PC-9 (cell line): ENCODE data around the gene XKR7. TPM values are rescaled to one million over a fixed set of nuclear protein-coding genes. Genes with fewer than 3 reads are reported as not detected.
"Not testable (repeated sequence)": the region's sequence is repeated elsewhere in the genome, so short reads cannot be mapped to it uniquely, and the experiment has no call there.

Experiments
- BruUV-seq: library from RNA; stranded (reverse); fragments of 400-500 nt; replicated peaks from 2 replicates; lab custom pipeline; 2021; lab: Mats Ljungman, UMichigan
- CTCF ChIA-PET: fragments of 300-600 bp; sonication (Branson Sonifier 250); formaldehyde crosslinking; loops from one replicate; lab custom pipeline; 2022; ENCODE audit warnings: antibody characterized with exemption; lab: Charles Lee
- POLR2A ChIA-PET: fragments of 300-600 bp; sonication (Branson Sonifier 250); formaldehyde crosslinking; loops from one replicate; lab custom pipeline; 2022; ENCODE audit warnings: antibody characterized with exemption; ENCODE audit not compliant: unreplicated experiment; lab: Charles Lee
- DNase-seq, 2 experiments: peaks; one replicate each; pipeline versions ENCODE4 v3.0.0 to v3.0.0-alpha.2; 2015 to 2022; ENCODE audit warnings: mixed read lengths in 1 of 2
- H2AFZ ChIP-seq: fragments of 200-600 bp; sonication (generic); 2 replicates; pipeline ENCODE4 v1.8.1; 2017; ENCODE audit warnings: antibody characterized with exemption
- H3F3A ChIP-seq: fragments of 200-600 bp; sonication (generic); 2 replicates; pipeline ENCODE4 v1.8.1; 2017; ENCODE audit warnings: antibody characterized with exemption, mild to moderate bottlenecking, low read depth; ENCODE audit not compliant: insufficient read depth
- H3K27ac ChIP-seq: fragments of 200-600 bp; sonication (generic); 2 replicates; pipeline ENCODE4 v1.6.1; 2016; ENCODE audit warnings: mixed run types
- H3K27me3 ChIP-seq: fragments of 200-600 bp; sonication (generic); 2 replicates; pipeline ENCODE4 v1.6.1; 2016; ENCODE audit warnings: low read depth, mixed run types; ENCODE audit not compliant: insufficient read depth
- H3K36me3 ChIP-seq: fragments of 200-600 bp; sonication (generic); 2 replicates; pipeline ENCODE4 v1.6.1; 2016; ENCODE audit warnings: low read depth, mixed run types
- H3K4me1 ChIP-seq: fragments of 200-600 bp; sonication (generic); replicated peaks from 2 replicates; pipeline ENCODE4 v1.6.1; 2016; ENCODE audit warnings: mixed run types; ENCODE audit not compliant: insufficient read depth
- H3K4me2 ChIP-seq: fragments of 200-600 bp; sonication (generic); 2 replicates; pipeline ENCODE4 v1.6.1; 2017; ENCODE audit warnings: mixed run types
- H3K4me3 ChIP-seq: fragments of 200-600 bp; sonication (generic); 2 replicates; pipeline ENCODE4 v1.6.1; 2016; ENCODE audit warnings: mixed run types
- H3K79me2 ChIP-seq: fragments of 200-600 bp; sonication (generic); 2 replicates; pipeline ENCODE4 v1.6.1; 2017; ENCODE audit warnings: low read depth, mixed run types
- H3K9me2 ChIP-seq: fragments of 200-600 bp; sonication (generic); 2 replicates; pipeline ENCODE4 v1.8.1; 2017; ENCODE audit warnings: mild to moderate bottlenecking; ENCODE audit not compliant: insufficient read depth
- H3K9me3 ChIP-seq: fragments of 200-600 bp; sonication (generic); 2 replicates; pipeline ENCODE4 v1.8.1; 2016; ENCODE audit warnings: low read depth; ENCODE audit not compliant: insufficient read depth
- H4K20me1 ChIP-seq: fragments of 200-600 bp; sonication (generic); 2 replicates; pipeline ENCODE4 v1.8.1; 2017; ENCODE audit not compliant: insufficient read depth
- CTCF ChIP-seq: fragments of 200-600 bp; sonication (generic); conservative IDR thresholded peaks from 2 replicates; pipeline ENCODE4 v1.6.1; 2017; ENCODE audit warnings: mixed run types, antibody characterized with exemption, mild to moderate bottlenecking, moderate library complexity
- EZH2 ChIP-seq: fragments of 200-600 bp; sonication (generic); IDR thresholded peaks from 2 replicates; pipeline ENCODE4 v1.8.0; 2017; ENCODE audit warnings: antibody characterized with exemption, low read depth
- intact Hi-C: fragments of 100-400 bp; cut with micrococcal nuclease; formaldehyde crosslinking; loops from one replicate; pipeline ENCODE4 v1.10.0; 2022; ENCODE audit not compliant: unreplicated experiment
- total RNA-seq: library from RNA; stranded (reverse); gene quantifications from 2 replicates; pipeline ENCODE4 v1.2.3, GENCODE V29; 2021

The XKR7 gene
- total RNA-seq, 1 experiment from 2014 or later = not detected

- ChIA-PET CTCF (no interaction called here), POLR2A (no interaction called here)
- Histone ChIP-seq H3K9me2 (no peaks in the 10 kb centered on the region), H3K4me1 (no peaks in the 10 kb centered on the region), H3K27me3 (peaks cover 30% of the 10 kb centered on the region), H3F3A (no peaks in the 10 kb centered on the region), H3K27ac (no peak overlapping the region), H3K4me2 (no peak overlapping the region), H3K79me2 (no peaks in the 10 kb centered on the region), H2AFZ (no peak overlapping the region), H4K20me1 (no peaks in the 10 kb centered on the region), H3K4me3 (no peak overlapping the region), H3K9me3 (no peaks in the 10 kb centered on the region), H3K36me3 (no peaks in the 10 kb centered on the region)
- intact Hi-C loops = no loop called here
- DNase-seq = no peak
- no TSS peak for BruUV-seq
- TF ChIP-seq CTCF (no peak), EZH2 (no peak)
Measured at GRCh38 chr20:31927627-31928159, 40.3 kb upstream of the XKR7 start.

- peak in 1 of 2 experiments; percentile 20 for DNase-seq
- H3K4me2 ChIP-seq, intact Hi-C loops, H3K79me2 ChIP-seq, CTCF ChIA-PET, H3K9me2 ChIP-seq, H3K4me1 ChIP-seq, H3K4me3 ChIP-seq, H3F3A ChIP-seq, H4K20me1 ChIP-seq, BruUV-seq, H3K9me3 ChIP-seq, H3K36me3 ChIP-seq, H3K27ac ChIP-seq, H2AFZ ChIP-seq: not testable (repeated sequence)
- peaks cover 25% of the 10 kb centered on the region for H3K27me3 ChIP-seq
- POLR2A ChIA-PET = interaction anchor here (0.7 kb wide), 1 partner anchor 9 kb away, joined by 3 read pairs; no protein-coding TSS in a partner anchor
Measured at GRCh38 chr20:31929631-31930030, 38.3 kb upstream of the XKR7 start.

- no peaks in the 10 kb centered on the region for H3F3A ChIP-seq
- H3K79me2 ChIP-seq = no peaks in the 10 kb centered on the region
- ChIA-PET CTCF (no interaction called here), POLR2A (no interaction called here)
- H4K20me1 ChIP-seq = no peaks in the 10 kb centered on the region
- no peaks in the 10 kb centered on the region for H3K9me3 ChIP-seq
- no peaks in the 10 kb centered on the region for H3K4me1 ChIP-seq
- no peak overlapping the region for H3K4me3 ChIP-seq
- no peak for TF ChIP-seq EZH2
- TF ChIP-seq CTCF = no peak
- H3K4me2 ChIP-seq = no peak overlapping the region
- peaks cover 16% of the 10 kb centered on the region; the same call in 1 of the 2 replicates for H3K27me3 ChIP-seq
- DNase-seq = no peak
- no peaks in the 10 kb centered on the region for H3K9me2 ChIP-seq
- no peak overlapping the region for H2AFZ ChIP-seq
- intact Hi-C loops = no loop called here
- no TSS peak for BruUV-seq
- H3K36me3 ChIP-seq = no peaks in the 10 kb centered on the region
- H3K27ac ChIP-seq = no peak overlapping the region
Measured at GRCh38 chr20:31930779-31931178, 37.2 kb upstream of the XKR7 start.

GRCh38 chr20:31933698-31934097, 34.3 kb upstream of the XKR7 start:
- Histone ChIP-seq H4K20me1 (no peaks in the 10 kb centered on the region), H3K9me2 (no peaks in the 10 kb centered on the region), H3F3A (no peaks in the 10 kb centered on the region), H3K27ac (no peak overlapping the region), H3K4me1 (no peaks in the 10 kb centered on the region), H3K4me3 (no peak overlapping the region), H3K9me3 (no peaks in the 10 kb centered on the region), H2AFZ (no peak overlapping the region), H3K36me3 (no peaks in the 10 kb centered on the region), H3K4me2 (no peak overlapping the region), H3K27me3 (no peaks in the 10 kb centered on the region; the same call in 1 of the 2 replicates), H3K79me2 (no peaks in the 10 kb centered on the region)
- ChIA-PET POLR2A (no interaction called here), CTCF (no interaction called here)
- intact Hi-C loops = no loop called here
- no peak for DNase-seq
- BruUV-seq = no TSS peak
- no peak for TF ChIP-seq CTCF
- no peak for TF ChIP-seq EZH2
